HG02642 (cell line): ENCODE data around the gene GALNT7.

Source experiments
- ATAC-seq: cut with Tn5 transposase; IDR thresholded peaks from one replicate; pipeline ENCODE4 v1.9.1; 2021; ENCODE audit warnings: mild to moderate bottlenecking; ENCODE audit not compliant: unreplicated experiment, poor library complexity

Gene GALNT7

GRCh38 chr4:173332963-173333657 is 164.5 kb downstream of the GALNT7 start:
- no peak for ATAC-seq

GRCh38 chr4:173333658-173334084 is 165.1 kb downstream of the GALNT7 start:
- ATAC-seq: peak; percentile 7

- ATAC-seq: peak; percentile 93
Observed at GRCh38 chr4:173334085-173334890, 165.7 kb downstream of the GALNT7 start, which contains the start of gene HMGB2. HMGB2 (minus strand) TSS chr4:173334358; CDS start chr4:173333649, 709 bp downstream.

- peak; percentile 39 for ATAC-seq
Observed at GRCh38 chr4:173334891-173335752, 166.5 kb downstream of the GALNT7 start.

GRCh38 chr4:173337463-173337862 is 168.9 kb downstream of the GALNT7 start:
- ATAC-seq: no peak

GRCh38 chr4:173343832-173344397 is 175.3 kb downstream of the GALNT7 start:
- no peak for ATAC-seq

GRCh38 chr4:173345648-173346047 is 177.0 kb downstream of the GALNT7 start:
- ATAC-seq: no peak

- ATAC-seq: no peak
Observed at GRCh38 chr4:173346074-173346473, 177.5 kb downstream of the GALNT7 start.

- no peak for ATAC-seq
Observed at GRCh38 chr4:173347467-173347866, 178.9 kb downstream of the GALNT7 start.

- no peak for ATAC-seq
Observed at GRCh38 chr4:173357939-173358338, 189.3 kb downstream of the GALNT7 start.

GRCh38 chr4:173360587-173361221 is 192.1 kb downstream of the GALNT7 start:
- no peak for ATAC-seq

- no peak for ATAC-seq
Observed at GRCh38 chr4:173362666-173363065, 194.1 kb downstream of the GALNT7 start.

GRCh38 chr4:173365359-173365996 is 196.9 kb downstream of the GALNT7 start:
- no peak for ATAC-seq

GRCh38 chr4:173367285-173367684 is 198.7 kb downstream of the GALNT7 start:
- no peak for ATAC-seq

GRCh38 chr4:173367946-173368345 is 199.3 kb downstream of the GALNT7 start:
- ATAC-seq: no peak

- peak; percentile 8 for ATAC-seq
Observed at GRCh38 chr4:173370130-173370476, 201.5 kb downstream of the GALNT7 start.

- peak; percentile 69 for ATAC-seq
Observed at GRCh38 chr4:173370477-173371291, 202.1 kb downstream of the GALNT7 start, which contains the start of gene SAP30. SAP30 (plus strand) TSS chr4:173370954; CDS start chr4:173371183, 229 bp downstream.
